ENCODE data around the gene RBM8A. TPM values are rescaled to one million over a fixed set of nuclear protein-coding genes. Genes with fewer than 3 reads are reported as not detected.
"Not testable (repeated sequence)": the region's sequence is repeated elsewhere in the genome, so short reads cannot be mapped to it uniquely, and the experiment has no call there.

The RBM8A gene
- total RNA-seq, 4 donors from 2014 or later: 120 to 176 (median 149) TPM

GRCh38 chr1:145927916-145928643, 796 bp upstream of the RBM8A start:
- no peak for DNase-seq (ENCODE audit: low spot score in 2 of 2)
- 61 to 63% methylated on average over 20 of the region's 20 CpGs for WGBS, 2 donors
- intact Hi-C loops (cut with DNase I; ENCODE audit: low total_unique reads): no loop called here

GRCh38 chr1:145926686-145927062, 610 bp downstream of the RBM8A start:
- intact Hi-C loops (cut with DNase I; ENCODE audit: low total_unique reads): no loop called here
- peak overlapping the region; percentile 51 for H3K4me3 ChIP-seq (ENCODE audit: low read depth, poor library complexity, severe bottlenecking)
- 5% methylated on average over 19 of the region's 19 CpGs for WGBS, 2 donors
- TF ChIP-seq CTCF (IDR thresholded peaks at IDR 0.05) (no peak), POLR2A (IDR thresholded peaks at IDR 0.05) (no peak)
- no peak for DNase-seq (ENCODE audit: low spot score in 2 of 2)

More at GRCh38 chr1:145927916-145928643, 796 bp upstream of the RBM8A start:
- TF ChIP-seq CTCF (IDR thresholded peaks at IDR 0.05) (no peak), POLR2A (IDR thresholded peaks at IDR 0.05) (no peak)
- H3K4me3 ChIP-seq (ENCODE audit: low read depth, poor library complexity, severe bottlenecking): peak overlapping the region; percentile 42

- 68 to 71% methylated on average over 2 of the region's 2 CpGs for WGBS, 2 donors
- no peak for DNase-seq (ENCODE audit: low spot score in 2 of 2)
- TF ChIP-seq POLR2A (IDR thresholded peaks at IDR 0.05): no peak
- no peak for TF ChIP-seq CTCF (IDR thresholded peaks at IDR 0.05)
- no peak overlapping the region for H3K4me3 ChIP-seq (ENCODE audit: low read depth, poor library complexity, severe bottlenecking)
- intact Hi-C loops (cut with DNase I; ENCODE audit: low total_unique reads): no loop called here
These were observed 5.0 kb downstream of the RBM8A start for GRCh38 chr1:145922266-145922665.

GRCh38 chr1:145920297-145920696, 7.0 kb downstream of the RBM8A start:
- 90 to 92% methylated on average over 3 of the region's 4 CpGs for WGBS, 2 donors
- intact Hi-C loops (cut with DNase I; ENCODE audit: low total_unique reads); DNase-seq (ENCODE audit: low spot score in 2 of 2); H3K4me3 ChIP-seq (ENCODE audit: low read depth, poor library complexity, severe bottlenecking): not testable (repeated sequence)

- TF ChIP-seq POLR2A (IDR thresholded peaks at IDR 0.05) (no peak), CTCF (IDR thresholded peaks at IDR 0.05) (no peak)
- peak; percentile 68 to 93 for DNase-seq (ENCODE audit: low spot score in 2 of 2)
- intact Hi-C loops (cut with DNase I; ENCODE audit: low total_unique reads): loop anchor here (10.0 kb wide), 1 partner anchor 96 kb away; no protein-coding TSS in a partner anchor
- WGBS, 2 donors: 3 to 4% methylated on average over 32 to 33 of the region's 33 CpGs
- H3K4me3 ChIP-seq (ENCODE audit: low read depth, poor library complexity, severe bottlenecking): peak overlapping the region; percentile 52
These were observed 8.0 kb downstream of the RBM8A start for GRCh38 chr1:145918992-145919939.

Data from lower leg skin (tissue), 4 donors.